ENCODE results near the gene NR1H4. TPM values are rescaled to one million over a fixed set of nuclear protein-coding genes. Genes with fewer than 3 reads are reported as not detected.

The NR1H4 gene
- total and polyA plus RNA-seq, 2 donors (not counting 1 experiment from before 2014, with no cell fraction given): not detected

GRCh38 chr12:100473050-100473715 lies 483 bp upstream of the NR1H4 start:
- no peak overlapping the region for H3K27ac ChIP-seq (ENCODE audit: low read length in 2 of 2)
- CTCF ChIA-PET: no interaction called here

GRCh38 chr12:100474617-100475016 lies 951 bp downstream of the NR1H4 start:
- Histone ChIP-seq H3K4me2 (replicated peaks; ENCODE audit: low read depth, low read length, poor library complexity, severe bottlenecking) (no peak overlapping the region), H2AFZ (ENCODE audit: insufficient read depth, low read depth, low read length, poor library complexity, severe bottlenecking) (no peak overlapping the region), H3K9ac (ENCODE audit: low read length) (no peak overlapping the region), H3K27me3 (replicated peaks in 1 of 4; ENCODE audit: control extremely low read depth in 1 of 4, control insufficient read depth in 3 of 4, insufficient read depth in 4 of 4, low read length in 3 of 4) (no peaks in the 10 kb centered on the region), H3K36me3 (replicated peaks in 1 of 2; ENCODE audit: control extremely low read depth in 1 of 2, control insufficient read depth in 1 of 2, extremely low read depth in 1 of 2, insufficient read depth in 2 of 2, low read length in 1 of 2) (no peaks in the 10 kb centered on the region), H3K4me3 (ENCODE audit: control extremely low read depth in 1 of 5, extremely low read depth in 1 of 5, insufficient read depth in 1 of 5, low read depth in 2 of 5, low read length in 4 of 5) (no peak overlapping the region), H3K79me2 (ENCODE audit: control insufficient read depth, insufficient read depth, low read length) (no peaks in the 10 kb centered on the region), H3K27ac (ENCODE audit: low read length in 2 of 2) (no peak overlapping the region), H3K9me3 (ENCODE audit: control extremely low read depth in 1 of 3, control insufficient read depth in 2 of 3, insufficient read depth in 1 of 3, low read length in 2 of 3) (no peaks in the 10 kb centered on the region), H3K4me1 (ENCODE audit: control insufficient read depth in 2 of 2, insufficient read depth in 2 of 2, low read length in 2 of 2) (no peaks in the 10 kb centered on the region), H4K20me1 (ENCODE audit: control insufficient read depth, insufficient read depth, low read length, poor library complexity, severe bottlenecking) (no peaks in the 10 kb centered on the region)
- ChIA-PET CTCF (no interaction called here), POLR2A (no interaction called here)
- TF ChIP-seq EZH2 (IDR thresholded peaks at IDR 0.05; ENCODE audit: borderline replicate concordance, insufficient read depth, low read depth, low read length, poor library complexity, severe bottlenecking): no peak
- TF ChIP-seq CTCF (IDR thresholded peaks at IDR 0.05): no peak
- Mint-ChIP-seq H3K4me1 (no peaks in the 10 kb centered on the region), H3K9me3 (ENCODE audit: insufficient read depth) (no peaks in the 10 kb centered on the region), H3K4me3 (no peak overlapping the region), H3K27ac (no peak overlapping the region), H3K27me3 (no peaks in the 10 kb centered on the region)
- DNase-seq (no peak), ATAC-seq (ENCODE audit: low read depth) (no peak)
- WGBS (ENCODE audit: insufficient coverage): no CpG with 5 or more reads among the region's 1 CpG
- intact Hi-C loops (cut with micrococcal nuclease): no loop called here

More at GRCh38 chr12:100473050-100473715, 483 bp upstream of the NR1H4 start:
- Mint-ChIP-seq H3K4me3 (no peak overlapping the region), H3K27ac (no peak overlapping the region), H3K4me1 (no peaks in the 10 kb centered on the region), H3K9me3 (ENCODE audit: insufficient read depth) (no peaks in the 10 kb centered on the region), H3K27me3 (no peaks in the 10 kb centered on the region)
- intact Hi-C loops (cut with micrococcal nuclease): no loop called here
- Histone ChIP-seq H3K79me2 (ENCODE audit: control insufficient read depth, insufficient read depth, low read length) (no peaks in the 10 kb centered on the region), H3K4me2 (replicated peaks; ENCODE audit: low read depth, low read length, poor library complexity, severe bottlenecking) (no peak overlapping the region), H3K27me3 (replicated peaks in 1 of 4; ENCODE audit: control extremely low read depth in 1 of 4, control insufficient read depth in 3 of 4, insufficient read depth in 4 of 4, low read length in 3 of 4) (no peaks in the 10 kb centered on the region), H3K4me3 (ENCODE audit: control extremely low read depth in 1 of 5, extremely low read depth in 1 of 5, insufficient read depth in 1 of 5, low read depth in 2 of 5, low read length in 4 of 5) (no peak overlapping the region), H2AFZ (ENCODE audit: insufficient read depth, low read depth, low read length, poor library complexity, severe bottlenecking) (no peak overlapping the region), H3K9ac (ENCODE audit: low read length) (no peak overlapping the region), H3K4me1 (ENCODE audit: control insufficient read depth in 2 of 2, insufficient read depth in 2 of 2, low read length in 2 of 2) (no peaks in the 10 kb centered on the region), H3K9me3 (ENCODE audit: control extremely low read depth in 1 of 3, control insufficient read depth in 2 of 3, insufficient read depth in 1 of 3, low read length in 2 of 3) (no peaks in the 10 kb centered on the region), H4K20me1 (ENCODE audit: control insufficient read depth, insufficient read depth, low read length, poor library complexity, severe bottlenecking) (no peaks in the 10 kb centered on the region), H3K36me3 (replicated peaks in 1 of 2; ENCODE audit: control extremely low read depth in 1 of 2, control insufficient read depth in 1 of 2, extremely low read depth in 1 of 2, insufficient read depth in 2 of 2, low read length in 1 of 2) (no peaks in the 10 kb centered on the region)
- ATAC-seq (ENCODE audit: low read depth) (no peak), DNase-seq (no peak)
- WGBS (ENCODE audit: insufficient coverage): 73% methylated on average over 3 of the region's 3 CpGs
- TF ChIP-seq CTCF (IDR thresholded peaks at IDR 0.05) (no peak), EZH2 (IDR thresholded peaks at IDR 0.05; ENCODE audit: borderline replicate concordance, insufficient read depth, low read depth, low read length, poor library complexity, severe bottlenecking) (no peak)
- POLR2A ChIA-PET: no interaction called here
